ENCODE results near the gene ANO2.

ANO2 gene

GRCh38 chr12:5771756-5772155, 173.3 kb downstream of the ANO2 start:
- no peak overlapping the region for H3K27ac ChIP-seq (ENCODE audit: low read depth, low read length)
- no peak for TF ChIP-seq CTCF (IDR thresholded peaks at IDR 0.05; ENCODE audit: low read depth, low read length, poor library complexity, severe bottlenecking)
- TF ChIP-seq EZH2phosphoT487 (IDR thresholded peaks at IDR 0.05; ENCODE audit: borderline replicate concordance, low read length): no peak

GRCh38 chr12:5770727-5771126, 174.3 kb downstream of the ANO2 start:
- Histone ChIP-seq H3K27me3 (ENCODE audit: control insufficient read depth, low read length) (peaks cover 15% of the 10 kb centered on the region), H3F3A (ENCODE audit: control insufficient read depth, insufficient read depth) (no peaks in the 10 kb centered on the region), H3K9me2 (replicated peaks; ENCODE audit: control insufficient read depth, low read length) (no peaks in the 10 kb centered on the region), H3K79me2 (ENCODE audit: control insufficient read depth, low read length) (no peaks in the 10 kb centered on the region), H3K36me3 (ENCODE audit: control insufficient read depth, low read length) (no peaks in the 10 kb centered on the region), H3K27ac (ENCODE audit: low read depth, low read length) (no peak overlapping the region), H3K9me3 (ENCODE audit: control insufficient read depth, insufficient read depth, low read length) (no peaks in the 10 kb centered on the region), H3K4me1 (ENCODE audit: control insufficient read depth, low read length) (no peaks in the 10 kb centered on the region), H3K4me3 (ENCODE audit: low read length) (no peak overlapping the region), H3K4me2 (ENCODE audit: low read length) (no peak overlapping the region), H4K20me1 (ENCODE audit: control insufficient read depth, insufficient read depth, low read depth, low read length) (no peaks in the 10 kb centered on the region)
- no peak for TF ChIP-seq CTCF (IDR thresholded peaks at IDR 0.05; ENCODE audit: low read depth, low read length, poor library complexity, severe bottlenecking)

More at GRCh38 chr12:5771756-5772155, 173.3 kb downstream of the ANO2 start:
- Histone ChIP-seq H3K4me3 (ENCODE audit: low read length) (no peak overlapping the region), H3K9me2 (replicated peaks; ENCODE audit: control insufficient read depth, low read length) (no peaks in the 10 kb centered on the region), H4K20me1 (ENCODE audit: control insufficient read depth, insufficient read depth, low read depth, low read length) (no peaks in the 10 kb centered on the region), H3K4me2 (ENCODE audit: low read length) (no peak overlapping the region), H3K4me1 (ENCODE audit: control insufficient read depth, low read length) (no peaks in the 10 kb centered on the region), H3K79me2 (ENCODE audit: control insufficient read depth, low read length) (no peaks in the 10 kb centered on the region), H3F3A (ENCODE audit: control insufficient read depth, insufficient read depth) (no peaks in the 10 kb centered on the region), H3K9me3 (ENCODE audit: control insufficient read depth, insufficient read depth, low read length) (no peaks in the 10 kb centered on the region), H3K36me3 (ENCODE audit: control insufficient read depth, low read length) (no peaks in the 10 kb centered on the region), H3K27me3 (ENCODE audit: control insufficient read depth, low read length) (peaks cover 15% of the 10 kb centered on the region)

GRCh38 chr12:5768581-5769196, 176.4 kb downstream of the ANO2 start:
- no peak overlapping the region for H3K4me3 ChIP-seq (ENCODE audit: low read length)
- no peaks in the 10 kb centered on the region for H3K9me2 ChIP-seq (replicated peaks; ENCODE audit: control insufficient read depth, low read length)
- TF ChIP-seq CTCF (IDR thresholded peaks at IDR 0.05; ENCODE audit: low read depth, low read length, poor library complexity, severe bottlenecking) (no peak), EZH2phosphoT487 (IDR thresholded peaks at IDR 0.05; ENCODE audit: borderline replicate concordance, low read length) (no peak)
- H3F3A ChIP-seq (ENCODE audit: control insufficient read depth, insufficient read depth): no peaks in the 10 kb centered on the region
- no peaks in the 10 kb centered on the region for H3K36me3 ChIP-seq (ENCODE audit: control insufficient read depth, low read length)
- H3K79me2 ChIP-seq (ENCODE audit: control insufficient read depth, low read length): no peaks in the 10 kb centered on the region
- peaks cover 14% of the 10 kb centered on the region for H3K27me3 ChIP-seq (ENCODE audit: control insufficient read depth, low read length)
- no peaks in the 10 kb centered on the region for H3K4me1 ChIP-seq (ENCODE audit: control insufficient read depth, low read length)
- H3K4me2 ChIP-seq (ENCODE audit: low read length): no peak overlapping the region
- no peaks in the 10 kb centered on the region for H3K9me3 ChIP-seq (ENCODE audit: control insufficient read depth, insufficient read depth, low read length)
- no peaks in the 10 kb centered on the region for H4K20me1 ChIP-seq (ENCODE audit: control insufficient read depth, insufficient read depth, low read depth, low read length)
- H3K27ac ChIP-seq (ENCODE audit: low read depth, low read length): no peak overlapping the region

All from DOHH2 (cell line).